ENCODE measurements around the gene NPTXR. TPM values are rescaled to one million over a fixed set of nuclear protein-coding genes. Genes with fewer than 3 reads are reported as not detected.

The NPTXR gene
- total and polyA plus RNA-seq, 2 of the 4 experiments (the other 2 are of a cell fraction), result 0.36 to 2.2 TPM

- H3K79me1 ChIP-seq (ENCODE audit: low read depth in 1 of 2, low read length in 2 of 2), result peaks cover 6 to 15% of the 10 kb centered on the region in 2 experiments; a peak in 3 of 4 replicates
- no peak for DNase-seq
- 35% methylated on average over 3 of the region's 4 CpGs; no CpG with 5 or more reads in 1 of the 2 experiments for WGBS, 2 experiments (ENCODE audit: extremely low coverage in 2 of 2, insufficient read length in 1 of 2)
- no peak overlapping the region for H3K56ac ChIP-seq (ENCODE audit: extremely low read depth, insufficient read depth, low read length)
- no peak overlapping the region for H2AK9ac ChIP-seq (replicated peaks; ENCODE audit: low read depth, low read length, poor library complexity)
- H4K5ac ChIP-seq (ENCODE audit: low read depth, low read length), result no peak overlapping the region
- no peak overlapping the region for H2BK120ac ChIP-seq (ENCODE audit: low read depth, low read length)
- H3K9me3 ChIP-seq (ENCODE audit: control insufficient read depth, insufficient read depth, low read length), result peaks cover 4% of the 10 kb centered on the region; the same call in 1 of the 2 replicates
- TF ChIP-seq BHLHE40 (IDR thresholded peaks at IDR 0.05; ENCODE audit: low read depth, low read length), result no peak
- TF ChIP-seq RAD21 (IDR thresholded peaks at IDR 0.05; ENCODE audit: low read length), result no peak
- no peak for TF ChIP-seq RCOR1 (IDR thresholded peaks at IDR 0.05; ENCODE audit: insufficient replicate concordance, low read length)
- no peak for TF ChIP-seq NFE2L2 (IDR thresholded peaks at IDR 0.05; ENCODE audit: low read depth, low read length)
- TF ChIP-seq FOS (IDR thresholded peaks at IDR 0.05; ENCODE audit: low read depth, low read length), result no peak
- no peak for TF ChIP-seq MXI1 (IDR thresholded peaks at IDR 0.05; ENCODE audit: borderline replicate concordance, low read depth, low read length)
- no peak for TF ChIP-seq MAFK (IDR thresholded peaks at IDR 0.05; ENCODE audit: low read depth, low read length)
- TF ChIP-seq CHD1 (IDR thresholded peaks at IDR 0.05; ENCODE audit: low read depth, low read length), result no peak
- no peak overlapping the region for H3K23ac ChIP-seq (ENCODE audit: low read depth, low read length)
- no peaks in the 10 kb centered on the region for H4K20me1 ChIP-seq (ENCODE audit: insufficient read depth, low read length)
- no peak overlapping the region for H3K4me2 ChIP-seq (ENCODE audit: low read depth, low read length)
- H2AFZ ChIP-seq (replicated peaks; ENCODE audit: low read length, poor library complexity), result no peak overlapping the region
- no peaks in the 10 kb centered on the region for H3K36me3 ChIP-seq (ENCODE audit: control insufficient read depth, insufficient read depth, low read length)
- H2BK20ac ChIP-seq (ENCODE audit: low read depth, low read length), result no peak overlapping the region
- no peak overlapping the region for H3K4ac ChIP-seq (ENCODE audit: low read depth, low read length)
- CTCF ChIA-PET, result no interaction called here
- H3K18ac ChIP-seq (ENCODE audit: low read depth, low read length), result no peak overlapping the region
- H3K4me3 ChIP-seq (ENCODE audit: insufficient read depth, low read depth, low read length), result no peak overlapping the region
- intact Hi-C loops (cut with micrococcal nuclease), result no loop called here
- no peak overlapping the region for H2BK15ac ChIP-seq (ENCODE audit: low read depth, low read length)
- no peak for ATAC-seq (ENCODE audit: low read depth)
- no peak overlapping the region for H2BK5ac ChIP-seq (ENCODE audit: low read depth, low read length, poor library complexity, severe bottlenecking)
- H4K8ac ChIP-seq (ENCODE audit: low read depth in 2 of 2, low read length in 2 of 2), result no peak overlapping the region
- no peak overlapping the region for H3K14ac ChIP-seq (replicated peaks; ENCODE audit: low read depth, low read length)
- no peak overlapping the region for H3K9ac ChIP-seq (ENCODE audit: low read depth, low read length)
- in situ Hi-C loops (cut with MboI; ENCODE audit: low sequenced_read_pairs), result no loop called here
- no peak overlapping the region for H4K91ac ChIP-seq (ENCODE audit: insufficient read depth, low read depth, low read length)
- peaks cover 6% of the 10 kb centered on the region for H3K27me3 ChIP-seq (ENCODE audit: control insufficient read depth, insufficient read depth, low read length)
- dilution Hi-C loops (cut with HindIII; ENCODE audit: low sequenced_read_pairs, unreplicated experiment), result no loop called here
- no peak overlapping the region for H3K27ac ChIP-seq (ENCODE audit: insufficient read depth, low read length)
- peaks cover 9% of the 10 kb centered on the region; the same call in 1 of the 2 replicates for H3K9me1 ChIP-seq (ENCODE audit: insufficient read depth, low read length)
- no TSS peak for BruUV-seq (replicated peaks)
- H3K4me1 ChIP-seq (ENCODE audit: control insufficient read depth, insufficient read depth, low read length), result peaks cover 3% of the 10 kb centered on the region
- POLR2A ChIA-PET (ENCODE audit: unreplicated experiment), result no interaction called here
- H2AK5ac ChIP-seq (ENCODE audit: low read depth, low read length), result no peak overlapping the region
These were observed 48.3 kb downstream of the NPTXR start for GRCh38 chr22:38795569-38795968.

All from IMR-90 (cell line).